ENCODE results near the gene DDX41. TPM values are rescaled to one million over a fixed set of nuclear protein-coding genes. Genes with fewer than 3 reads are reported as not detected.

Gene DDX41
- polyA plus RNA-seq, 3 donors, result 44.9 to 178 (median 70.3) TPM

GRCh38 chr5:177537389-177538361 lies 20.9 kb upstream of the DDX41 start:
- H3K27me3 ChIP-seq (ENCODE audit: control insufficient read depth in 2 of 2, insufficient read depth in 2 of 2, low read length in 2 of 2), result no peaks in the 10 kb centered on the region
- no peak for TF ChIP-seq CTCF (IDR thresholded peaks at IDR 0.05)
- intact Hi-C loops (cut with micrococcal nuclease), result no loop called here
- peaks cover 27% of the 10 kb centered on the region for H3K79me2 ChIP-seq (ENCODE audit: insufficient read depth, low read length)
- Mint-ChIP-seq H3K4me3 (no peak overlapping the region), H3K27ac (peak overlapping the region in 2 of 7 donors; percentile 7 to 67), H3K4me1 (no peaks in the 10 kb centered on the region), H3K27me3 (ENCODE audit: low read depth in 3 of 3) (peaks cover 0 to 3% (median 1%) of the 10 kb centered on the region in 3 donors), H3K9me3 (no peaks in the 10 kb centered on the region), H3K36me3 (peaks cover 59 to 81% of the 10 kb centered on the region in 2 donors)
- no peak overlapping the region for H2AFZ ChIP-seq (ENCODE audit: insufficient read depth, low read depth, low read length, poor library complexity, severe bottlenecking)
- H3K4me3 ChIP-seq (replicated peaks in 1 of 3; ENCODE audit: low read depth in 2 of 3, low read length in 3 of 3), result no peak overlapping the region
- no peak for DNase-seq
- H3K36me3 ChIP-seq (replicated peaks in 1 of 2; ENCODE audit: control insufficient read depth in 1 of 2, insufficient read depth in 2 of 2, low read length in 2 of 2), result peaks cover 60 to 91% of the 10 kb centered on the region in 2 donors
- no peak overlapping the region for H3K9ac ChIP-seq (ENCODE audit: insufficient read depth, low read length, poor library complexity, severe bottlenecking)
- no peak overlapping the region for H3K4me2 ChIP-seq (replicated peaks; ENCODE audit: extremely low read depth, low read length, poor library complexity, severe bottlenecking)
- H3K4me1 ChIP-seq (ENCODE audit: control insufficient read depth in 1 of 2, insufficient read depth in 2 of 2, low read length in 2 of 2), result no peaks in the 10 kb centered on the region
- H3K27ac ChIP-seq (ENCODE audit: low read depth in 1 of 2, low read length in 2 of 2), result peak overlapping the region in 1 of 2 donors; percentile 14
- H4K20me1 ChIP-seq (ENCODE audit: insufficient read depth, low read length), result peaks cover 80% of the 10 kb centered on the region
- WGBS (ENCODE audit: insufficient coverage), result 86% methylated on average over 10 of the region's 15 CpGs
- H3K9me3 ChIP-seq (replicated peaks in 1 of 2; ENCODE audit: control insufficient read depth in 1 of 2, insufficient read depth in 1 of 2, low read length in 2 of 2), result no peaks in the 10 kb centered on the region

- 97% methylated on average over 10 of the region's 10 CpGs for WGBS (ENCODE audit: insufficient coverage)
- H3K27ac ChIP-seq (ENCODE audit: low read depth in 1 of 2, low read length in 2 of 2), result no peak overlapping the region
- Mint-ChIP-seq H3K9me3 (no peaks in the 10 kb centered on the region), H3K27me3 (ENCODE audit: low read depth in 3 of 3) (peaks cover 0 to 3% (median 1%) of the 10 kb centered on the region in 3 donors), H3K4me1 (no peaks in the 10 kb centered on the region), H3K27ac (no peak overlapping the region), H3K4me3 (no peak overlapping the region), H3K36me3 (peaks cover 64 to 85% of the 10 kb centered on the region in 2 donors)
- no peak for TF ChIP-seq CTCF (IDR thresholded peaks at IDR 0.05)
- H3K4me1 ChIP-seq (ENCODE audit: control insufficient read depth in 1 of 2, insufficient read depth in 2 of 2, low read length in 2 of 2), result no peaks in the 10 kb centered on the region
- peaks cover 68 to 91% of the 10 kb centered on the region in 2 donors for H3K36me3 ChIP-seq (replicated peaks in 1 of 2; ENCODE audit: control insufficient read depth in 1 of 2, insufficient read depth in 2 of 2, low read length in 2 of 2)
- H3K4me3 ChIP-seq (replicated peaks in 1 of 3; ENCODE audit: low read depth in 2 of 3, low read length in 3 of 3), result no peak overlapping the region
- H4K20me1 ChIP-seq (ENCODE audit: insufficient read depth, low read length), result peaks cover 76% of the 10 kb centered on the region
- H3K4me2 ChIP-seq (replicated peaks; ENCODE audit: extremely low read depth, low read length, poor library complexity, severe bottlenecking), result no peak overlapping the region
- intact Hi-C loops (cut with micrococcal nuclease), result no loop called here
- H2AFZ ChIP-seq (ENCODE audit: insufficient read depth, low read depth, low read length, poor library complexity, severe bottlenecking), result no peak overlapping the region
- no peak overlapping the region for H3K9ac ChIP-seq (ENCODE audit: insufficient read depth, low read length, poor library complexity, severe bottlenecking)
- H3K27me3 ChIP-seq (ENCODE audit: control insufficient read depth in 2 of 2, insufficient read depth in 2 of 2, low read length in 2 of 2), result no peaks in the 10 kb centered on the region
- no peak for DNase-seq
- peaks cover 15% of the 10 kb centered on the region for H3K79me2 ChIP-seq (ENCODE audit: insufficient read depth, low read length)
- H3K9me3 ChIP-seq (replicated peaks in 1 of 2; ENCODE audit: control insufficient read depth in 1 of 2, insufficient read depth in 1 of 2, low read length in 2 of 2), result no peaks in the 10 kb centered on the region
Observed at GRCh38 chr5:177536386-177536785, 19.6 kb upstream of the DDX41 start.

Measured in CD14-positive monocyte (primary cell).